Endothelial cell of hepatic sinusoid (primary cell): ENCODE measurements around the gene GCLM.

ENCODE experiments used
- in situ Hi-C: cut with HindIII; loops from 2 replicates; pipeline ENCODE4 v1.10.0; 2017; ENCODE audit warnings: low sequenced_read_pairs

GCLM gene

DNA sequence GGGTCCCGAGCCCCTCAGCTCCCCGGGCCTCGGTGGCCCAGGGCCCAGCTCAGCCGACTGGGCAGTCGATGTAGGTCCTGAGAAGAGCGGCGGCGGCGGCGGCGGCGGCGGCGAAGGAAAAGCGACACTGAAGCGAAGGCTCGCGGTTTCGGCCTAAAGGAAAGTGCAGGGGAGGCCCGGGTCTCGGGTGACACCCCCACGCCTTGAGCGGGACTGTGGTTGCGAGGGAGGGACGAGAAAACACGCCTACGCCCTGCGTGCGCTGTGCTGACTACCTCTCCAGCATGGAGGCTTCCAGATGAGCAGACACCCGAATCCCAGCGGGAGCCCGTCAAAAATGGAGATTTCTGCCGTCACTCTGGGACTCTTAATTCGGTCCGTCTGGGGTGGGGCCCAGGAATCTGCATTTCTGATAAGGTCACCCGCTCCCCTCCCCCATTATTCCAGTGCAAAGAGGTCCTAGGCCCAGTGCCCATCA, 61.4 kb downstream of the GCLM start:
- in situ Hi-C loops, result no loop called here

DNA sequence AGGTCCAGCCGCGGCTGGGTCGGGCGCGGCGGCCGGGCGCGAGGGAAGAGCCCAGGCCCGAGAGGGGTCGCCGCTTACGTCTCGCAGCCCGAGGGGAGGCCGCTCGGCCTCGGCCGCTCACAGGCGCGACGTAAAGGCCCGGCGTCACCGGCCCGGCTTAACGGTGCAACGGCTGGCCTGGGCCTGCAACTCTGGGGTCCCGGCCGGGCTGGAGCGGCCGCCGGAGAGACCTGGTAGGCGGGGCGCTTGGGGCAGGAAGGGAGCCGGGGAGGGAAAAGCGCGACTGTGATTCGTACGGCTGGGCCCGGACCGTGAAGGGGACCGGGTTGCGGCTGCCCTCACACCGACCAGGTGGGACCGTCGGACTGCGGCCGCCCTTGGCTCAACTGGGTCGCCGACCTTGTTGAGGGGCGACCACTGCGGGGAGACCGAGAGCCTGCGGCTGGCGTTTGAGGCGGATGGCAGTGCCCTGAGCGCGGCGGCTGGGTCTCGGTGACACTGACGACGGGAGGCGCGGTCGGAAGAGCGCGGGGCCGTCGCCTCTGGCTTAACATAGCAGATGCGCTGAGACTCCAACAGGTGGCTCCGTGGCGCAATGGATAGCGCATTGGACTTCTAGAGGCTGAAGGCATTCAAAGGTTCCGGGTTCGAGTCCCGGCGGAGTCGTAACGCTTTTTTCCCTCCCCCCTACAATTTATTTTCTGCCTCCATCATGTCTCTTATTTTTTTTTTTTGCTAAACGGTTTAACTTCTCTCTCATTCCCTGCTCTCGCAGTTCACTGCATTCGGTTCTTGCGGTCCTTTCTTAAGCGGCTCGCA, 62.0 kb downstream of the GCLM start:
- in situ Hi-C loops, result no loop called here

- in situ Hi-C loops, result no loop called here
Measured at GRCh38 chr1:93846206-93846991, 62.8 kb downstream of the GCLM start.

GRCh38 chr1:93845538-93846205, 63.6 kb downstream of the GCLM start:
- in situ Hi-C loops, result no loop called here

GRCh38 chr1:93844262-93845045, 64.8 kb downstream of the GCLM start:
- in situ Hi-C loops, result no loop called here

DNA sequence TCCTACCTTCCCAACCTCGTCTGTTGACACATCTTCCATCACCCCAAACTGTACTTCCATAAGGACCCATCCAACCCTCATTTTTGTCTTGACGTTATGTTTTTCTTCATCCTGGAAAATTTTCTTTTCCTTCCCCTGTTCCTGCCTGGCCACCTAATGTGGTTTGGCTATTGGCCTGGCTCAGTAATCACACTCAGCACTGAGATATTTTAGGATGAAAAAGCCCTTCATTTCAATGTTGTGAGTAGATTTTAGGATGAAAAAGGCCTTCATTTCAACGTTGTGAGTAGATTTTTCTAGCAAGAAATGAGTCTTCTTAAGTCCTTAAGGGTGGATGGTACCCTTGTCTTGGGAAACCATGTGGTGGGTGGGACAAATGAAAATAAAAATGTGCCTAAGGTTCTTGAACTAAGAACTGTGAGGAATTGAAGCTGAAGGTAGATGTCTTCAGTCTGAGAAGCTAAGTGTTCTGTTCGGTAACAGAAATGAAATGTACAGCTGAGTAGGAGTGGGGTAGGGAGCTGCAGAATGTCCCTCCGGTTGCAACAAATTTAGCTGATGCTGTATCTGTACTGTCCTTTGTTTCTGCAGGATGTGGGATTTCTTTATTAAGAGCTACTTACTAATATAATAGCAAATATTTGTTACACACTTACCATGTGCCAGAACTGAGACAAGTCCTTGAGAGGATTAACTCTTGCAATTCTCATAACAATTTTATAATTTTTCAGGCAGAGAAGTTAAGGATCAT, 66.3 kb downstream of the GCLM start:
- in situ Hi-C loops, result no loop called here

DNA sequence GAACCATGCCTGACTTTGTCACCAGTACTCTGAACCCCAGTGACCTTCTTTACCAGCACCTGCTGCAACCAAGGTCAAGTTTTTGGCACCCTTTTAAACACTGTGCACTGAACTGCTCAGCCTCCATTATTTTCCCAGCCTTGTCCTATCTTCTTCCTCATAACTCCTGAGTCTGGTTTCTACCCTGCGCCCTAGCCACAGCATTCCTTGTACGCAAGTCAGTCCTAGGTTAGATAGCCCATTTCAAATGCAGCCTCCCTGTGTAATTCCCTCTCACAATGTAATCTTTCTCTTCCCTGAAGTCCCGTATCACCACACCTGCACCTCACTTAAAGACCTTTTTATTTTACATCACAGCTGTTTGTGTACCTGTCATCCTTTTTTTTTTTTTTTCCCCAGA, 67.5 kb downstream of the GCLM start:
- in situ Hi-C loops, result no loop called here

DNA sequence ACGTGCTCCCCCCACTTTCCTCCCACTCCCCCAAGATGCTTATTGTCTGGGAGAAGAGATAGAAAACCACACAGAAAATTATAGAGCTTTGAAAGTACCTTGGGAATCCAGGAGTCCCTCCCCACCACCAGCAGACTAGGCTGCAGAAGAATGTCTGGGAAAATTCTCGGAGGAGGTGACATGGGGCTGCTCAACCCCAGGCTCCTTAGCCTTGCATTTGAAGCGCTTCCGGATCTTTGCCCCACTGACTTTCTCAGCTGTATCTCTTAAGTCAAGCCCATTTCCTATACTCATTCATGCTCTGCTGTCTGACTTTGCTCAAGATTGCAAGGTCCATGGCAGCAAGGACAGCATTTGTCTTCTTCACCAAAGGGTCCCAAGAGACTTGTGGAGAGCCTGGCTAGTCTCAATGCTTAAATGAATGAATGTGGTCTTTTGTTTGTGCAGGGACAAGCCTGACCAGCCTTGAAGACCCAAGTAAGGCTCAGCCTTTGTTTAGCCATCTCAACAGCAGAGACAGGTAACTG, 68.2 kb downstream of the GCLM start:
- in situ Hi-C loops, result no loop called here

DNA sequence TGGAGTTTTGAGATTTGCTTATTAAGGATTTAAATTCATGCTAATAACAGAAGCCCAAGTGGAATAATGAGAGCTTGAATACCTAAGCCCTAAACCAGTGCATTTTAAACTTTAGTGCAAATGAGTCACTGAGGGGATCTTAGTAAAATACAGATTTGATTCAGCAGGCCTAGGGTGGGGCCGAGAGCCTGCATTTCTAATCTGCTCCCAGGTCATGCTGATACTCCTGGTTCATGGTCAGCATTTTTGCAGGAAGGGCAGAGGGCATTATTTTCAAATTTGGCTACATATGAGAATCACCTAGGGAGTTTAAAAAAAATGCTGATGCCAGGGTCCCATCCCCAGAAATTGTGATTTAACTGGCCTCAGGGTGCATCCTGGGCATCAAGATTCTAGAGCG, 69.5 kb downstream of the GCLM start:
- in situ Hi-C loops, result no loop called here

GRCh38 chr1:93839307-93839706, 69.9 kb downstream of the GCLM start:
- in situ Hi-C loops, result no loop called here

GRCh38 chr1:93837961-93838360, 71.3 kb downstream of the GCLM start:
- in situ Hi-C loops, result no loop called here
